H7 (cell line): Measurements from ENCODE around the gene VMAC. TPM values are rescaled to one million over a fixed set of nuclear protein-coding genes. Genes with fewer than 3 reads are reported as not detected.

ENCODE experiments used
- DNase-seq: peaks from one replicate; pipeline ENCODE4 v3.0.0; 2012
- H3K27me3 ChIP-seq: 2 replicates; pipeline ENCODE4 v1.6.0; 2011; ENCODE audit warnings: mild to moderate bottlenecking, low read length; ENCODE audit not compliant: control insufficient read depth, insufficient read depth
- H3K36me3 ChIP-seq: replicated peaks from 2 replicates; pipeline ENCODE4 v1.5.1; 2011; ENCODE audit warnings: low read length; ENCODE audit not compliant: control insufficient read depth, insufficient read depth
- H3K4me3 ChIP-seq: 2 replicates; pipeline ENCODE4 v1.5.1; 2011; ENCODE audit warnings: low read depth, mild to moderate bottlenecking, control low read depth, low read length, moderate library complexity; ENCODE audit not compliant: insufficient read depth
- total RNA-seq: library from RNA; depleted of rRNA; stranded (reverse); fragments of >200 nt; shearing (Covaris generic); gene quantifications from 2 replicates; pipeline ENCODE4 v1.2.3, GENCODE V29; 2014; rRNA removed

VMAC gene
- total RNA-seq, 1 experiment from 2014 or later: 2.1 TPM

- Histone ChIP-seq H3K4me3 (no peak overlapping the region), H3K27me3 (no peaks in the 10 kb centered on the region), H3K36me3 (no peaks in the 10 kb centered on the region)
- DNase-seq: no peak
These were observed 51.7 kb downstream of the VMAC start for GRCh38 chr19:5956323-5956722.

- H3K27me3 ChIP-seq: no peaks in the 10 kb centered on the region
- no peak overlapping the region for H3K4me3 ChIP-seq
- DNase-seq: no peak
- no peaks in the 10 kb centered on the region for H3K36me3 ChIP-seq
These were observed 52.1 kb downstream of the VMAC start for GRCh38 chr19:5956728-5957127.

GRCh38 chr19:5957170-5957569, 52.5 kb downstream of the VMAC start:
- peak; percentile 47 for DNase-seq
- H3K4me3 ChIP-seq: no peak overlapping the region
- H3K27me3 ChIP-seq: no peaks in the 10 kb centered on the region
- no peaks in the 10 kb centered on the region for H3K36me3 ChIP-seq

GRCh38 chr19:5958074-5958850, 53.6 kb downstream of the VMAC start:
- peak; percentile 60 for DNase-seq
- H3K27me3 ChIP-seq: no peaks in the 10 kb centered on the region
- no peaks in the 10 kb centered on the region for H3K36me3 ChIP-seq
- H3K4me3 ChIP-seq: no peak overlapping the region

- DNase-seq: no peak
- no peaks in the 10 kb centered on the region for H3K27me3 ChIP-seq
- no peaks in the 10 kb centered on the region for H3K36me3 ChIP-seq
- no peak overlapping the region for H3K4me3 ChIP-seq
These were observed 54.1 kb downstream of the VMAC start for GRCh38 chr19:5958851-5959122.

GRCh38 chr19:5959260-5960004, 54.8 kb downstream of the VMAC start:
- H3K4me3 ChIP-seq: no peak overlapping the region
- DNase-seq: no peak
- H3K36me3 ChIP-seq: no peaks in the 10 kb centered on the region
- no peaks in the 10 kb centered on the region for H3K27me3 ChIP-seq

Other genes starting within 250 kb of the VMAC start
- gene MICOS13, start 224.4 kb upstream of the VMAC start, total RNA-seq: 53.1 and 71.4 TPM in 2 replicates
- 12.0 and 16.2 TPM in 2 replicates for gene HSD11B1L, start 223.8 kb upstream of the VMAC start, total RNA-seq
- 1,318 and 1,675 TPM in 2 replicates for gene RPL36, start 214.6 kb upstream of the VMAC start, total RNA-seq
- gene LONP1, start 184.7 kb upstream of the VMAC start, total RNA-seq: 119 and 126 TPM in 2 replicates
- 0.03 TPM in 1 of 2 replicates, not detected in the other for gene CATSPERD, start 184.2 kb upstream of the VMAC start, total RNA-seq
- 1.5 and 2.2 TPM in 2 replicates for gene PRR22, start 120.1 kb upstream of the VMAC start, total RNA-seq
- 50.8 and 52.4 TPM in 2 replicates for gene DUS3L, start 113.7 kb upstream of the VMAC start, total RNA-seq
- 8.5 and 8.7 TPM in 2 replicates for gene NRTN, start 99.8 kb upstream of the VMAC start, total RNA-seq
- gene FUT6, start 65.2 kb upstream of the VMAC start, total RNA-seq: not detected in 2 replicates
- not detected in 2 replicates for gene FUT3, start 53.4 kb upstream of the VMAC start, total RNA-seq
- gene FUT5, start 34.3 kb upstream of the VMAC start, total RNA-seq: 0.18 TPM in 1 of 2 replicates, not detected in the other
- 181 and 244 TPM in 2 replicates for gene NDUFA11, start 1.1 kb upstream of the VMAC start, total RNA-seq
- gene CAPS, start 9.4 kb downstream of the VMAC start, total RNA-seq: 2.2 and 2.7 TPM in 2 replicates
- gene RANBP3, start 73.3 kb downstream of the VMAC start, total RNA-seq: 73.7 and 79.7 TPM in 2 replicates
- gene RFX2, start 205.6 kb downstream of the VMAC start, total RNA-seq: 2.9 and 3.8 TPM in 2 replicates
- not detected in 2 replicates for gene ACSBG2, start 230.8 kb downstream of the VMAC start, total RNA-seq